COLO668 (cell line): ENCODE data around the gene ARL15.
A peak's percentile ranks its signal among the peaks of the same experiment; 100 is the strongest.
"Not testable (repeated sequence)": the region's sequence is repeated elsewhere in the genome, so short reads cannot be mapped to it uniquely, and the experiment has no call there.

Experiments used
- DNase-seq: peaks from one replicate; lab custom pipeline; 2025; ENCODE audit not compliant: unreplicated experiment; lab: John Stamatoyannopoulos, UW

Gene ARL15

GRCh38 chr5:54310433-54311175 lies at the start of gene ARL15:
TSS of gene ARL15 (minus strand) at chr5:54310573.
- DNase-seq, result peak; percentile 95

DNA sequence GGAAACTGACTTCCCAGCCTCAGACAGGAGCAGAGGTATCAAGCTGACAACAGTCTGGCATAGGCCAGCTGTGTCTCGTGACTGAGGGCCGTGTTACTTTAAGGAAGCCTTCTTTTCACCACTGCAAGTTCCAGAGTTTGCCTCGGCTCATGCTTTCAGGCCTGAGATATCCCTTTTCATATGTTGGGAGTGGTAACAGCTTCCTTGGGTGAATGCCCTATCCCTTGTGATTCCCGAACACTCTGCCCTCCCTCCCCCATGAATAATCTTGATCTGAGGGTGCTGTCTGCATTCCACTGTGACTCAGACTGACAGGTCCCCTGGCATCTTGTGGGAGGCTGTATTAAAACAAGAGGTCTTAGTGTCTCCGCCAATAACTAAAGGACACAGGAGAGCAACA lies 49.7 kb upstream of the ARL15 start:
- DNase-seq, result no peak

DNA sequence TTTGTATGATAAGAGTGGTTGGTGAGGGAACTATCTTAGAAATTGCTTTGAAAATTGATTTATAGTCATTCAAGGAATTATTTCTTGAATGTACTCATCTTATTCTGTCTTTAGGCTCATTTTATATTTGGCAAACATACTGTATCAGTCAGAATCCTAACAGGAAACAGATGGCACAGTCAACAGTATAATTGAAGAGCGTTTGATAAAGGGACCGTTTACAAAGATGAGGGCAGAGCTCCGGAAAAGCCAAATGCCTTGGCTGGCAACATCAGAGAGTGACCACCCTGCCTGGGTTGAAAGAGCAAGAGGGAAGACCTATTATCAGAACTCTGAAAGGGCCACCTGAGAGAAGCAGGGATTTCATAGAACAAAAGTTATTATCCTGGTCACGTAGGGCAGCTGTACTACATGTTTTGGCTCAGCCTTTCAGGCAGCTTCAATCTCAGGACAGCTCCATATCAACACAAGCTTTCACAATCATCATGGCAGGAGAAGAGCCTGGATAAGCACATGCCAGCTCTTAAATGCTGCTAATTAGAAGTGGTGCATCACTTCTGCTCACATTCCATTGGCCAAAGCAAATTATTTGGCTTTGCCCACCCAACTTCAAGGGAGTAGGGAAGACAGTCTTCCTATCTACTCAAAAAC lies 47.2 kb upstream of the ARL15 start:
- DNase-seq, result no peak

DNA sequence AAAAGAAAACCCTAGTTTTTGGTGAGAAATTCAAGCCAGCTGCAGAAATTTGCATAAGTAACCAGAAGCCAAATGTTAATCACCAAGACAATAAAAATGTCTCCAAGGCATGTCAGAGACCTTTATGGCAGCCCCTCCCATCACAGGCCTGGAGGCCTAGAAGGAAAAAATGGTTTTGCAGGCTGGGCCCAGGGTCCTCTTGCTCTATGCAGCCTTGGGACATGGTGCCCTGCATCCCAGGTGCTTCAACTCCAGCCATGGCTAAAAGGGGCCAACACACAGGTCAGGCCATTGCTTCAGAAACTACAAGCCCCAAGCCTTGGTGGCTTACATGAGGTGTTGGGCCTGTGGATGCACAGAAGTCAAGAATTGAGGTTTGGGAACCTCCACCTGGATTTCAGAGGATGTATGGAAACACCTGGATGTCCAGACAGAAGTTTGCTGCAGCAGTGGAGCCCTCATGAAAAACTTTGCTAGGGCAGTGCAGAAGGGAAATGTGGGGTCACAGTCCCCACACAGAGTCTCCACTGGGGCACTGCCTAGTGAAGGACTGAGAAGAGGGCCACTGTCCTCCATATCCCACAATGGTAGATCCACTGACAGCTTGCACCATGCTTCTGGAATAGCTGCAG lies 43.7 kb upstream of the ARL15 start:
- not testable (repeated sequence) for DNase-seq

DNA sequence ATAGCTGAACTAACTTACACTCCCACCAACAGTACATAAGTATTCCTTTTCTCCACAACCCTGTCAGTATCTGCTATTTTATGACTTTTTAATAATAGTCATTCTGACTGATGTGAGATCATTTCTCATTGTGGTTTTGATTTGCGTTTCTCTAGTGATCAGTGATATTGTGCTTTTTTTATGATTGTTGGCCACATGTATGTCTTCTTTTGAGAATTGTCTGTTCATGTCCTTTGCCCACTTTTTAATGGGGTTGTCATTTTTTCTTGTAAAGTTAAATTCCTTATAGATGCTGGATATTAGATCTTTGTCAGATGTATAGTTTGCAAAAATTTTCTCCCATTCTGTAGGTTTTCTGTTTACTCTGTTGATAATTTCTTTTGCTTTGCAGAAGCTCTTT lies 42.2 kb upstream of the ARL15 start:
- DNase-seq, result not testable (repeated sequence)

- no peak for DNase-seq
Observed at GRCh38 chr5:54347221-54347865, 37.0 kb upstream of the ARL15 start.

DNA sequence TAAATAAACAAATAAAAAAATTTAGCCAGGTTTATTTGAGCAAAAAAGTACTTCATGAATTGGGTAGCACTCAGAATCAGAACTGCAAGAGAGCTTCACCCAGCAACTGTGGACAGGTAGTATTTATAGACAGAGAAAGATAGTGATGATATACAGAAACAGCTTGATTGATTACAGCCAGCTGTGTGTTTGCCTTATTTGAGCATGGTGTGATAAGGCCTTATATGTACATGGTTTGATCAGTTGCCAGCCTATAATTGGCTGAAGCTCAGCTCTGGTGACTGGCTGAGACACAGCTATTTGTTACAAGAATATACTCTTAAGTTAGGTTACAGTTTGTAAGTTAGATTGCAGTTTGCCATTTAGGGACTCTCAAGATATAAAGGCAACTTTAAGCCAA lies 34.3 kb upstream of the ARL15 start:
- DNase-seq, result no peak

DNA sequence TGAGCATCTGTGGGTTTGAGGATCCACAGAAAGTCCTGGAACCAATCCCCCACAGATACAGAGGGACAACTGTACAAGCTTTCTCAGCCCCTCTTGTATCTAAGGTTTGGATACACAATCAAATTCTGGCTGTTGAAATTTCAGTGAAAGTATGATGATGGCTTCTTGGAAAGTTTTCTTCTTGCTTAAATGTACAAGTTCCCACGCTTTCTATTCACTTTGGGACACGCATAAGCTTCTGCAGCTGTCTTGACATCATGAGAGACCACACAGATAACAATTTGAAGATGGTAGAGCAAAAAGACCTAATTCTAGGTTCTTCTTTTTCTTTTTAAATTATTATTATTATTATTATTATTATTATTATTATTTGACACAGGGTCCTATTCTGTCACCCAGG lies 31.6 kb upstream of the ARL15 start:
- DNase-seq, result no peak

- DNase-seq, result no peak
Observed at GRCh38 chr5:54337523-54337922, 27.1 kb upstream of the ARL15 start.

DNA sequence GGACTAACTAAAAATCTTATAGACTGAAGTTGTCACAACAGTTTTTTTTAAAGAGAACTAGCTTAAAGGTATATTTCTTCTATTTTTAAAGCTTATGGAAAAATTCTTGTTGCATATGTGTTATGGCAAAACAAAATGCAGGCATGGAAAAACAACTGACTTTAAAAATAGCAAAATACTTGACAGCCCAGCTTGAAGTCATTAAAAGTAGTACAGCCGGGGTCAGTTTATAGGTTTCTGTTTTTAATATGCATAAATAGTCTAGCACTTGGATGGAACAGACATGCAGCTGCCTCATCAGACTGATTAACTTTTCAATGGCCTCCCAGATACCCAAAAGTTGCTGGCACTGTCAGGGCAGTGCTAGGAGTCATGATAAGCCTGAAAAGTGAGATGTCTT lies 22.3 kb upstream of the ARL15 start:
- DNase-seq, result no peak

DNA sequence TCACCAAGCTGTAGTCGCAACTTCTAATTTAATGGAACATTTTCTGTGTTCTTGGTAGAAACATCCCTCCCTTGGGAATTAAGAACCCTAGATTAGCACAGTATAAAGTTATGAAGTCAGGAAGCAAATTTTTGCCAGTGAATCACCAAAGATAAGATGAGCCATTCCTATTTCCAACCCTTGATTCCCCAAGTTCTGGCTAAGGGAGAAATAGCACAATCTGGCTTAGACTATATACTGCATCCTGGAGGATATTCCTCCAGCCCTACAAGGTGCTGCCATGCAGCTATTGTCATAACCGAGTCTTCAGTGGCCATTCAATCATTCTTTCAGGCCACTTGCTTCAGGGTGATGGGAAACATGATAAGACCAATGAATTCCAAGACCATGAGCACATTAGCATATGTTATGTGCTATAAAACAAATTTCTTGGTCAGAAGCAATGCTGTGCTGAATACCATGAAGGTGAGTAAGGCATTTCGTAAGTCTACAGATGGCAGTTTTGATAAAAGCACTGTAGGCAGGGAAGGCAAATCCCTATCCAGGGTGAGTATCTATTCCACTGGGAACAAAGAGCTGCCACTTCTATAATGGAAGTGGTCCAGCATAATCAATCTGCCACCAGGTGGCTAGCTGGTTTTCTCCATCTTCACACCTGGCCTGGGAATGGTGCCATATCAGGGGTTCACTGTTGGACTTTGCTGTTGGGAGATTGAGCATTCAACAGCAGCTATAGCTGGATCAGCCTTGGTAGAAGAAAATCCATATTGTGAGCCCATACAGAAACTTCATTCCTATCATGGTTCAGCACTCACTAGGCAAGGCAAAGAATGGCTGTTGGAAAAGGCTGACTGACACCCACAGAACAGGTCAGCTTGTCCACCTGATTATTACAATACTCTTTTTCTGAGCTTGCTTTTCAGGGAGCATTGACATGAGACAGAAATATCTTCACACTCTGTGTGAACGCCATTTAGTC lies 19.6 kb upstream of the ARL15 start:
- DNase-seq, result peak; percentile 2

DNA sequence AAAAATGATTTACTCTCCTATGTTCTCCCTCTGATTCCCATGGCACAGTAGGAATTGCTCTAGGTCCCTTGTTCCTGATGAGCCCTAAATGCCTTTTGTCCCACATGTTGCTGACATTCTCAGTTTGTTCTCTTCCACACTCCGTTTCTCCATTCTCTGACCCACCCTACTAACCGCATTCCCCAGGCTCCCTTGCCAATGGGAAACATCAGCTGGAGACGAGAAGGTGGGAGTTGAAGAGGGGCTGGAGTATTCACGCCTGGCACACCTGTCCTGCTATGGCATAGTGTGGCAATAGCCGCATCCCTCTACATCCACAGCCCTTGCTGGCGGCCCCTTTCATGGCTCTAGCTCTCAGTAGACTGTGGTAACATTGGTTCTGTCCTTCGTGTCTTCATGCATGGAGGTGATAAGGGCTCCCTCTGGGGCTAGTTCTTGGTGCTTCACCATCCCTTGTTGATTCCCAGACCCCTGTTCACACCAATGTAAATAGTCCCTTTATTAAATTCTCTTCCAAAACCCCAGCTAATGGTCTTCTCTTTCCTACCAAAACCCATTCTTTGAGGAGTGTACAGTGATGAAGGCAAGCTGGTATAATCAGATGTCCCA lies 16.4 kb upstream of the ARL15 start:
- DNase-seq, result no peak

DNA sequence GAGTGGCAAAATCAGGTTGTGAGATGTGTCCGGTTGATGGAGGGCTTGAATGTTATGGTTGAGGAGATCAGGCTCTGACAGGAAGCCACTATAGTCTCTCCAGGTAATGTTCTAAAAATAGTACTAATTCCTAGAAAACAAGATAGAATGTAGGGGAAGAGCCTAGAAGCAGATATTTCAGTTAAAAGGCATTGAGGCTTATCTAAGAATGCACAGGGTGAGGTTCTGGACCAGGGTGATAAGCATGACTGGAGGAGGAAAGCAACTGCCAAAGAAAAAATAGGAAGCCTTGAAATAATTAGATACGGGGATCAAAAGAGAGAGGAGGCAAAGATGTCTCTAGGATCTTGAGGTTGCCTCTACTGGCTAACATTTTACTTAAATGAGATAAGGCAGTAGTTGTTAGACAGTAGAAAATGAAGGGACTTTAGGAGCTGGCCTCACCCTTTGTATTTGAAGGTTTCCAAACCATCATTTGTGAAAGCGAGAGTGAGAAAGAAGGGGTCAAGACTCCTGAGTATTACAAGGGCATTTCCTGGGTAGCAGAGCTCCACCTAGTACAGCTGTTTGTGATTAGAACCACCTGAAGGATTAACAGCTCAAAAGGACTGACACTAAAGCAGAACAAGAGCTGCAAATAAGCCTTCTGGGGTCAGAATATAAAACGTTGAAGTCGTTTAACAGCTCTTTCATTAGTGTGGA lies 15.4 kb upstream of the ARL15 start:
- DNase-seq, result no peak

DNA sequence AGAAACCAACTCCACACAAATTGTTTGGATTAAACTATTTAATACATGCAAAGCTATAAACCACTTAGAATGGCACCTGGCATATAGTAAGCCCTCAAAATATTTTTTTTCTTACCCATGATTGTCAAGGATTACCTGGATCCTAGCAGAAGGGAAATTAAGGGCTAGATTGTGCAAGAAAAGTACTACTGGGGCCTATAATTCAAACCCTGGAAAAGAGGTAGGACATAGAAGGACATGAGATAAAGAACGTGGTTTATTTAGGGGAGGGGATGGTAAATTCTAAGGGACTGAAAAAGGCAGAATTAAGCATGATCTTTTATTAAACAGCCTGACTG lies 14.9 kb upstream of the ARL15 start:
- DNase-seq, result no peak

DNA sequence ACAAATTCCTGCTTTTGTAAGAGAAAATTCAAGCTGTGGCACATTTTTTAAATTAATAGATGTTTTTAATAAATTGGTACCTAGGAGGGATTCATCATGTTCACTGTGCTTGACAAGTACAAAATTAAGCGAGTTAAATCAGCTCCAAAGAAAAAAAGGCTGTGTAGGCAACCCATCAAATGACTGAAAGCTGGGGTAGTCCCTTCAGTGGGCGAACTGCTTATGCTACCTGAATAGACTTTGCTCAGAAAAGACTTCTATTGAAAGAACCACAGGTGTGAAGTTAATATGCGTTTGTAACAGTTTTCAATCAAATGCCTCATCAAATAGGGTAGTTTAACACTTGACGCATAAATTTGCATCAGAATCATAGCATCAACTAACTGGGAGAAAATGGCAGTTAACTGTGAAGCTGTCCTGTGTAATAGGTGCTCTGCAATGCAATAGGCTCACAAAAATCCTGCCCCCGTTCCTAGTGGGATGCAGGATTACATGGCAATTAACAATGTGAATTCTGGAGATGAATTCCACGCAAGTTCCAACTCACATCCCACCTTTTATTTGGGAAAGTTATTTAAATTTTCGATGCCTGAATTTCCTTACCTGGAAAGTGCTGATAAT lies 14.4 kb upstream of the ARL15 start:
- no peak for DNase-seq

DNA sequence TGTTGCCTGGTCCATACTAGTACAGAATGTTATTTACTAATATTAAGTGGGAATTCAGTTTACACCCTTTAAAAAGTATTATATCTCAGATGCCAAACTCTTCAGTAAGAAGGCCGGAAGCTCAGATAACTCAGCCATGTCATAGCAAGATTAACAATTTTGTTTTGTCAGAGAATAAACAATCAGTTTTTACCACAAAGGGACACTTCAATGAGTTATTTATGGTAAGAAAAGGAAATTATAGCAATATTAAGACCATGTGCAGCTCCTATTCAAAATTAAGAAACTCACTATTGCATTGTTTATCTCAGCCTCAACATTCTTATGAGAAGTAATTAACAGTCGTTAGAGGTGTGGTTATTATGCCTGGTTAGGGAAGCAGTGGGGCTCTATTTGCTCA lies 13.1 kb upstream of the ARL15 start:
- no peak for DNase-seq

DNA sequence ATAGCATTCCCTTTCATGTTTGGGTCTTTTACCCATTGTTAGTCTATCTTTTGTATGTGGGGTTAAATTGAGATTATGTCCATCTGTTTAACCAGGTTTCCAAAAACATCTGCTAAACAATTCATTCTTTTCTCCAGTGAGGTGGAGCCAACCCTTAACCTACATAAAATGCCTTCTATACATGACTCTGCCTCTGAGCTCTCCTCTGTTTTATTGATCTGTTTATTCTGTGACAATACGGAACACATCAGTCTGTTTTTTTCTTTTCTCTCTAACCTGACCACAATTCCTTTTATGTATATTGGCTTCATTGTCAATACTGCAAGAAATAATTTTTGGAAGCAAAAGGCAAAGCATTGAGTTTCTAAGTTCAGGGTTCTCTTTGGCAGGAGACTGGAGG lies 9.9 kb upstream of the ARL15 start:
- DNase-seq, result no peak

- no peak for DNase-seq
Observed at GRCh38 chr5:54317511-54318260, 7.3 kb upstream of the ARL15 start.
